GM21360 (cell line): ENCODE measurements around the gene SRBD1.

Experiments used
- ATAC-seq: cut with Tn5 transposase; IDR thresholded peaks from one replicate; pipeline ENCODE4 v1.9.1; 2021; ENCODE audit warnings: mild to moderate bottlenecking, moderate library complexity; ENCODE audit not compliant: unreplicated experiment

SRBD1 gene

GRCh38 chr2:45388541-45389100 lies 222.4 kb downstream of the SRBD1 start:
- no peak for ATAC-seq

- ATAC-seq, result no peak
These were observed 228.3 kb downstream of the SRBD1 start for GRCh38 chr2:45382744-45383143.

GRCh38 chr2:45380131-45380836 lies 230.8 kb downstream of the SRBD1 start:
- ATAC-seq, result no peak

- no peak for ATAC-seq
These were observed 231.5 kb downstream of the SRBD1 start for GRCh38 chr2:45379399-45380087.

GRCh38 chr2:45373534-45373933 lies 237.5 kb downstream of the SRBD1 start:
- ATAC-seq, result no peak

GRCh38 chr2:45370369-45370768 lies 240.7 kb downstream of the SRBD1 start:
- ATAC-seq, result no peak

GRCh38 chr2:45368792-45369191 lies 242.3 kb downstream of the SRBD1 start:
- no peak for ATAC-seq

- no peak for ATAC-seq
These were observed 249.4 kb downstream of the SRBD1 start for GRCh38 chr2:45361666-45362065.

GRCh38 chr2:45354776-45355175 lies 256.3 kb downstream of the SRBD1 start:
- no peak for ATAC-seq

- no peak for ATAC-seq
These were observed 257.2 kb downstream of the SRBD1 start for GRCh38 chr2:45353879-45354278.

- no peak for ATAC-seq
These were observed 258.6 kb downstream of the SRBD1 start for GRCh38 chr2:45352506-45352905.

- no peak for ATAC-seq
These were observed 265.5 kb downstream of the SRBD1 start for GRCh38 chr2:45345331-45346234.

GRCh38 chr2:45344502-45344901 lies 266.6 kb downstream of the SRBD1 start:
- no peak for ATAC-seq

GRCh38 chr2:45344071-45344470 lies 267.0 kb downstream of the SRBD1 start:
- no peak for ATAC-seq

GRCh38 chr2:45343251-45344017 lies 267.6 kb downstream of the SRBD1 start:
- no peak for ATAC-seq

- ATAC-seq, result no peak
These were observed 270.7 kb downstream of the SRBD1 start for GRCh38 chr2:45340318-45340717.

GRCh38 chr2:45339253-45339652 lies 271.8 kb downstream of the SRBD1 start:
- ATAC-seq, result no peak
